DOHH2 (cell line): ENCODE measurements around the gene TM9SF1.

Source experiments
- H3F3A ChIP-seq: fragments of 200-600 bp; sonication (generic), shearing (Covaris generic); 2 replicates; pipeline ENCODE4 v1.6.0; 2016; ENCODE audit warnings: antibody characterized with exemption, mild to moderate bottlenecking; ENCODE audit not compliant: control insufficient read depth, insufficient read depth
- H3K27ac ChIP-seq: fragments of 200-600 bp; sonication (generic); 2 replicates; pipeline ENCODE4 v1.5.1; 2014; ENCODE audit warnings: low read depth, mild to moderate bottlenecking, low read length, moderate library complexity
- H3K27me3 ChIP-seq: fragments of 200-600 bp; sonication (generic); 2 replicates; pipeline ENCODE4 v1.6.1; 2014; ENCODE audit warnings: mild to moderate bottlenecking, low read length, mixed read lengths; ENCODE audit not compliant: control insufficient read depth
- H3K36me3 ChIP-seq: fragments of 200-600 bp; sonication (generic); 2 replicates; pipeline ENCODE4 v1.6.1; 2014; ENCODE audit warnings: mild to moderate bottlenecking, low read length, moderate library complexity, mixed read lengths; ENCODE audit not compliant: control insufficient read depth
- H3K4me1 ChIP-seq: fragments of 200-600 bp; sonication (generic); 2 replicates; pipeline ENCODE4 v1.6.1; 2014; ENCODE audit warnings: mild to moderate bottlenecking, low read length, mixed read lengths; ENCODE audit not compliant: control insufficient read depth
- H3K4me2 ChIP-seq: fragments of 200-600 bp; sonication (generic); 2 replicates; pipeline ENCODE4 v1.6.0; 2014; ENCODE audit warnings: mild to moderate bottlenecking, low read length, moderate library complexity
- H3K4me3 ChIP-seq: fragments of 200-600 bp; sonication (generic); 2 replicates; pipeline ENCODE4 v1.5.1; 2014; ENCODE audit warnings: mild to moderate bottlenecking, low read length, mixed read lengths
- H3K79me2 ChIP-seq: fragments of 200-600 bp; sonication (generic); 2 replicates; pipeline ENCODE4 v1.6.1; 2014; ENCODE audit warnings: mild to moderate bottlenecking, low read length, mixed read lengths; ENCODE audit not compliant: control insufficient read depth
- H3K9me2 ChIP-seq: fragments of 200-600 bp; sonication (generic); replicated peaks from 2 replicates; pipeline ENCODE4 v1.6.1; 2014; ENCODE audit warnings: mild to moderate bottlenecking, low read length, mixed read lengths; ENCODE audit not compliant: control insufficient read depth
- H3K9me3 ChIP-seq: fragments of 200-600 bp; sonication (generic); 2 replicates; pipeline ENCODE4 v1.6.1; 2014; ENCODE audit warnings: antibody characterized with exemption, low read length, mixed read lengths; ENCODE audit not compliant: control insufficient read depth, insufficient read depth
- H4K20me1 ChIP-seq: fragments of 200-600 bp; sonication (generic); 2 replicates; pipeline ENCODE4 v1.6.0; 2014; ENCODE audit warnings: low read depth, mild to moderate bottlenecking, antibody characterized with exemption, low read length, moderate library complexity; ENCODE audit not compliant: control insufficient read depth, insufficient read depth
- CTCF ChIP-seq: fragments of 200-600 bp; sonication (generic); IDR thresholded peaks from one replicate; pipeline ENCODE4 v1.5.1; 2014; ENCODE audit warnings: antibody characterized with exemption, mild to moderate bottlenecking, low read depth, low read length; ENCODE audit not compliant: poor library complexity, severe bottlenecking
- EZH2phosphoT487 ChIP-seq: fragments of 200-600 bp; sonication (generic); IDR thresholded peaks from 2 replicates; pipeline ENCODE4 v1.6.1; 2017; ENCODE audit warnings: borderline replicate concordance, mild to moderate bottlenecking, antibody characterized with exemption, low read length, moderate library complexity, mixed read lengths

The TM9SF1 gene

GRCh38 chr14:24150061-24150460 is 45.2 kb downstream of the TM9SF1 start:
- no peak for TF ChIP-seq EZH2phosphoT487
- no peak for TF ChIP-seq CTCF
- no peak overlapping the region for H3K4me3 ChIP-seq
- no peaks in the 10 kb centered on the region for H3K9me2 ChIP-seq
- H3F3A ChIP-seq: 0 out of 2 replicates have a peak, but pooled peaks cover 3% of the 10 kb centered on the region
- H4K20me1 ChIP-seq: peaks cover 3% of the 10 kb centered on the region; the same call in 1 of the 2 replicates
- no peaks in the 10 kb centered on the region for H3K27me3 ChIP-seq
- peaks cover 52% of the 10 kb centered on the region for H3K36me3 ChIP-seq
- peaks cover 34% of the 10 kb centered on the region for H3K79me2 ChIP-seq
- no peak overlapping the region for H3K4me2 ChIP-seq
- no peaks in the 10 kb centered on the region for H3K9me3 ChIP-seq
- H3K27ac ChIP-seq: no peak overlapping the region
- H3K4me1 ChIP-seq: peaks cover 20% of the 10 kb centered on the region

- H3K4me2 ChIP-seq: no peak overlapping the region
- peaks cover 3% of the 10 kb centered on the region; the same call in 1 of the 2 replicates for H4K20me1 ChIP-seq
- no peaks in the 10 kb centered on the region for H3K27me3 ChIP-seq
- no peaks in the 10 kb centered on the region for H3K9me3 ChIP-seq
- peaks cover 52% of the 10 kb centered on the region for H3K36me3 ChIP-seq
- H3K4me1 ChIP-seq: peaks cover 24% of the 10 kb centered on the region
- no peaks in the 10 kb centered on the region for H3K9me2 ChIP-seq
- no peak overlapping the region for H3K4me3 ChIP-seq
- H3F3A ChIP-seq: 0 out of 2 replicates have a peak, but pooled peaks cover 3% of the 10 kb centered on the region
- peaks cover 39% of the 10 kb centered on the region for H3K79me2 ChIP-seq
- no peak for TF ChIP-seq EZH2phosphoT487
- no peak for TF ChIP-seq CTCF
- no peak overlapping the region for H3K27ac ChIP-seq
Measured at GRCh38 chr14:24149302-24149969, 45.8 kb downstream of the TM9SF1 start.

GRCh38 chr14:24147761-24148428 is 47.3 kb downstream of the TM9SF1 start:
- Histone ChIP-seq H3K4me3 (peak overlapping the region; percentile 82), H4K20me1 (peaks cover 3% of the 10 kb centered on the region; the same call in 1 of the 2 replicates), H3K27me3 (no peaks in the 10 kb centered on the region), H3K4me2 (peak overlapping the region; percentile 99), H3K4me1 (peaks cover 24% of the 10 kb centered on the region), H3K9me3 (no peaks in the 10 kb centered on the region), H3K79me2 (peaks cover 39% of the 10 kb centered on the region), H3F3A (0 out of 2 replicates have a peak, but pooled peaks cover 3% of the 10 kb centered on the region), H3K36me3 (peaks cover 66% of the 10 kb centered on the region), H3K9me2 (no peaks in the 10 kb centered on the region), H3K27ac (0 out of 2 replicates have a peak overlapping the region, but pooled peaks have one; percentile 15)
- TF ChIP-seq CTCF (no peak), EZH2phosphoT487 (no peak)
